Hepatocyte (in vitro differentiated cells): ENCODE measurements around the gene APOC1. TPM values are rescaled to one million over a fixed set of nuclear protein-coding genes. Genes with fewer than 3 reads are reported as not detected.

Source experiments
- DNase-seq: peaks from one replicate; pipeline ENCODE4 v3.0.0-alpha.2; 2016; ENCODE audit warnings: low spot score
- H2AFZ ChIP-seq: fragments of 200-600 bp; sonication (generic); 2 replicates; pipeline ENCODE4 v1.6.0; 2016; ENCODE audit warnings: antibody characterized with exemption, mild to moderate bottlenecking
- H3K27ac ChIP-seq: fragments of 200-600 bp; sonication (generic); 2 replicates; pipeline ENCODE4 v1.5.1; 2016; ENCODE audit warnings: mild to moderate bottlenecking
- H3K27me3 ChIP-seq: fragments of 200-600 bp; sonication (generic); 2 replicates; pipeline ENCODE4 v1.6.1; 2016
- H3K36me3 ChIP-seq: fragments of 200-600 bp; sonication (generic); replicated peaks from 2 replicates; pipeline ENCODE4 v1.5.1; 2016; ENCODE audit warnings: low read depth; ENCODE audit not compliant: insufficient read depth
- H3K4me1 ChIP-seq: fragments of 200-600 bp; sonication (generic); 2 replicates; pipeline ENCODE4 v1.5.1; 2016; ENCODE audit warnings: mild to moderate bottlenecking, moderate library complexity; ENCODE audit not compliant: insufficient read depth
- H3K4me2 ChIP-seq: fragments of 200-600 bp; sonication (generic); 2 replicates; pipeline ENCODE4 v1.6.0; 2016
- H3K4me3 ChIP-seq: fragments of 200-600 bp; sonication (generic); 2 replicates; pipeline ENCODE4 v1.5.1; 2016; ENCODE audit warnings: mild to moderate bottlenecking
- H3K79me2 ChIP-seq: fragments of 200-600 bp; sonication (generic); 2 replicates; pipeline ENCODE4 v1.6.0; 2017; ENCODE audit warnings: mild to moderate bottlenecking
- H3K9me2 ChIP-seq: fragments of 200-600 bp; sonication (generic); replicated peaks from 2 replicates; pipeline ENCODE4 v1.6.0; 2017; ENCODE audit warnings: mild to moderate bottlenecking; ENCODE audit not compliant: insufficient read depth
- H3K9me3 ChIP-seq: fragments of 200-600 bp; sonication (generic); 2 replicates; pipeline ENCODE4 v1.5.1; 2016; ENCODE audit warnings: low read depth, mild to moderate bottlenecking
- H4K20me1 ChIP-seq: fragments of 200-600 bp; sonication (generic); 2 replicates; pipeline ENCODE4 v1.6.0; 2016; ENCODE audit warnings: mild to moderate bottlenecking; ENCODE audit not compliant: insufficient read depth, poor library complexity, severe bottlenecking
- EZH2 ChIP-seq: fragments of 200-600 bp; sonication (generic); IDR thresholded peaks from 2 replicates; pipeline ENCODE4 v1.6.1; 2016; ENCODE audit warnings: antibody characterized with exemption, mild to moderate bottlenecking, borderline replicate concordance
- EZH2phosphoT487 ChIP-seq: fragments of 200-600 bp; sonication (generic); IDR thresholded peaks from one replicate; pipeline ENCODE4 v1.6.1; 2018; ENCODE audit warnings: antibody characterized with exemption, mild to moderate bottlenecking, low read depth, moderate library complexity; ENCODE audit not compliant: unreplicated experiment, severe bottlenecking
- WGBS: methylation state at CpG from one replicate; pipeline ENCODE4 v1.1.6; 2016; ENCODE audit warnings: low lambda C conversion rate; ENCODE audit errors: missing lambda C conversion rate; 5-methylcytosine and 5-hydroxymethylcytosine counted together
- polyA plus RNA-seq: library from polyadenylated mRNA; unstranded; fragments of >200 nt; fragmentation: Nextera tagmentation; extraction: Ambion mirVana; gene quantifications from 2 replicates; pipeline ENCODE4 v1.2.1, GENCODE V29; 2016
- total RNA-seq: library from RNA; depleted of rRNA; stranded (reverse); fragments of >200 nt; gene quantifications from 2 replicates; pipeline ENCODE4 v1.2.3, GENCODE V29; 2014
- TF ChIP-seq, protein P1 (sequence below): fragments of 200-600 bp; sonication (generic); IDR thresholded peaks from 2 replicates; pipeline ENCODE4 v1.5.1; 2016; ENCODE audit warnings: antibody characterized with exemption, mild to moderate bottlenecking; ENCODE audit not compliant: poor library complexity

Gene APOC1
- total and polyA plus RNA-seq, 2 experiments from 2014 or later: 390 to 606 TPM

DNA sequence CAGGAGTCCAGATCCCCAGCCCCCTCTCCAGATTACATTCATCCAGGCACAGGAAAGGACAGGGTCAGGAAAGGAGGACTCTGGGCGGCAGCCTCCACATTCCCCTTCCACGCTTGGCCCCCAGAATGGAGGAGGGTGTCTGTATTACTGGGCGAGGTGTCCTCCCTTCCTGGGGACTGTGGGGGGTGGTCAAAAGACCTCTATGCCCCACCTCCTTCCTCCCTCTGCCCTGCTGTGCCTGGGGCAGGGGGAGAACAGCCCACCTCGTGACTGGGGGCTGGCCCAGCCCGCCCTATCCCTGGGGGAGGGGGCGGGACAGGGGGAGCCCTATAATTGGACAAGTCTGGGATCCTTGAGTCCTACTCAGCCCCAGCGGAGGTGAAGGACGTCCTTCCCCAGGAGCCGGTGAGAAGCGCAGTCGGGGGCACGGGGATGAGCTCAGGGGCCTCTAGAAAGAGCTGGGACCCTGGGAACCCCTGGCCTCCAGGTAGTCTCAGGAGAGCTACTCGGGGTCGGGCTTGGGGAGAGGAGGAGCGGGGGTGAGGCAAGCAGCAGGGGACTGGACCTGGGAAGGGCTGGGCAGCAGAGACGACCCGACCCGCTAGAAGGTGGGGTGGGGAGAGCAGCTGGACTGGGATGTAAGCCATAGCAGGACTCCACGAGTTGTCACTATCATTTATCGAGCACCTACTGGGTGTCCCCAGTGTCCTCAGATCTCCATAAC is 8.8 kb upstream of the APOC1 start, which contains the start of gene APOE:
Gene APOE (plus strand): TSS at position 360 of the 724 bp plus-strand sequence. CDS start 829 bp downstream, outside the sequence.
- H2AFZ ChIP-seq: peak within 1 kb of the TSS; percentile 65
- H3K27ac ChIP-seq: peak within 1 kb of the TSS; percentile 91
- 0% methylated on average over 12 of the region's 20 CpGs for WGBS

DNA sequence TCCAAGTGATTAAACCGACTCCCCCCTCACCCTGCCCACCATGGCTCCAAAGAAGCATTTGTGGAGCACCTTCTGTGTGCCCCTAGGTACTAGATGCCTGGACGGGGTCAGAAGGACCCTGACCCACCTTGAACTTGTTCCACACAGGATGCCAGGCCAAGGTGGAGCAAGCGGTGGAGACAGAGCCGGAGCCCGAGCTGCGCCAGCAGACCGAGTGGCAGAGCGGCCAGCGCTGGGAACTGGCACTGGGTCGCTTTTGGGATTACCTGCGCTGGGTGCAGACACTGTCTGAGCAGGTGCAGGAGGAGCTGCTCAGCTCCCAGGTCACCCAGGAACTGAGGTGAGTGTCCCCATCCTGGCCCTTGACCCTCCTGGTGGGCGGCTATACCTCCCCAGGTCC is 6.8 kb upstream of the APOC1 start:
- peaks cover 6% of the 10 kb centered on the region for H4K20me1 ChIP-seq
- no peak overlapping the region for H3K27ac ChIP-seq
- no peaks in the 10 kb centered on the region for H3K9me3 ChIP-seq
- H3K79me2 ChIP-seq: peaks cover 3% of the 10 kb centered on the region
- H3K4me2 ChIP-seq: peak overlapping the region; percentile 91
- no peaks in the 10 kb centered on the region for H3K27me3 ChIP-seq
- no peak overlapping the region for H3K4me3 ChIP-seq
- TF ChIP-seq, protein P1, sequence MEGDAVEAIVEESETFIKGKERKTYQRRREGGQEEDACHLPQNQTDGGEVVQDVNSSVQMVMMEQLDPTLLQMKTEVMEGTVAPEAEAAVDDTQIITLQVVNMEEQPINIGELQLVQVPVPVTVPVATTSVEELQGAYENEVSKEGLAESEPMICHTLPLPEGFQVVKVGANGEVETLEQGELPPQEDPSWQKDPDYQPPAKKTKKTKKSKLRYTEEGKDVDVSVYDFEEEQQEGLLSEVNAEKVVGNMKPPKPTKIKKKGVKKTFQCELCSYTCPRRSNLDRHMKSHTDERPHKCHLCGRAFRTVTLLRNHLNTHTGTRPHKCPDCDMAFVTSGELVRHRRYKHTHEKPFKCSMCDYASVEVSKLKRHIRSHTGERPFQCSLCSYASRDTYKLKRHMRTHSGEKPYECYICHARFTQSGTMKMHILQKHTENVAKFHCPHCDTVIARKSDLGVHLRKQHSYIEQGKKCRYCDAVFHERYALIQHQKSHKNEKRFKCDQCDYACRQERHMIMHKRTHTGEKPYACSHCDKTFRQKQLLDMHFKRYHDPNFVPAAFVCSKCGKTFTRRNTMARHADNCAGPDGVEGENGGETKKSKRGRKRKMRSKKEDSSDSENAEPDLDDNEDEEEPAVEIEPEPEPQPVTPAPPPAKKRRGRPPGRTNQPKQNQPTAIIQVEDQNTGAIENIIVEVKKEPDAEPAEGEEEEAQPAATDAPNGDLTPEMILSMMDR: no peak
- TF ChIP-seq EZH2phosphoT487 (no peak), EZH2 (no peak)
- no peaks in the 10 kb centered on the region for H3K36me3 ChIP-seq
- 97% methylated on average over 12 of the region's 12 CpGs for WGBS
- H3K9me2 ChIP-seq: no peaks in the 10 kb centered on the region
- DNase-seq: no peak
- H2AFZ ChIP-seq: no peak overlapping the region
- H3K4me1 ChIP-seq: peaks cover 38% of the 10 kb centered on the region

More for the DNA sequence above, 8.8 kb upstream of the APOC1 start, which contains the start of gene APOE:
- Histone ChIP-seq H3K79me2 (peaks cover 3% of the 10 kb centered on the region), H3K4me3 (peak within 1 kb of the TSS; percentile 54), H3K36me3 (no peaks in the 10 kb centered on the region), H3K4me2 (peak within 1 kb of the TSS; percentile 91), H3K27me3 (no peaks in the 10 kb centered on the region), H3K9me3 (no peaks in the 10 kb centered on the region), H3K4me1 (peaks cover 27% of the 10 kb centered on the region), H3K9me2 (no peaks in the 10 kb centered on the region), H4K20me1 (peaks cover 6% of the 10 kb centered on the region)
- TF ChIP-seq, protein P1: no peak
- TF ChIP-seq EZH2phosphoT487: no peak
- TF ChIP-seq EZH2: no peak
- DNase-seq: peak; percentile 75

DNA sequence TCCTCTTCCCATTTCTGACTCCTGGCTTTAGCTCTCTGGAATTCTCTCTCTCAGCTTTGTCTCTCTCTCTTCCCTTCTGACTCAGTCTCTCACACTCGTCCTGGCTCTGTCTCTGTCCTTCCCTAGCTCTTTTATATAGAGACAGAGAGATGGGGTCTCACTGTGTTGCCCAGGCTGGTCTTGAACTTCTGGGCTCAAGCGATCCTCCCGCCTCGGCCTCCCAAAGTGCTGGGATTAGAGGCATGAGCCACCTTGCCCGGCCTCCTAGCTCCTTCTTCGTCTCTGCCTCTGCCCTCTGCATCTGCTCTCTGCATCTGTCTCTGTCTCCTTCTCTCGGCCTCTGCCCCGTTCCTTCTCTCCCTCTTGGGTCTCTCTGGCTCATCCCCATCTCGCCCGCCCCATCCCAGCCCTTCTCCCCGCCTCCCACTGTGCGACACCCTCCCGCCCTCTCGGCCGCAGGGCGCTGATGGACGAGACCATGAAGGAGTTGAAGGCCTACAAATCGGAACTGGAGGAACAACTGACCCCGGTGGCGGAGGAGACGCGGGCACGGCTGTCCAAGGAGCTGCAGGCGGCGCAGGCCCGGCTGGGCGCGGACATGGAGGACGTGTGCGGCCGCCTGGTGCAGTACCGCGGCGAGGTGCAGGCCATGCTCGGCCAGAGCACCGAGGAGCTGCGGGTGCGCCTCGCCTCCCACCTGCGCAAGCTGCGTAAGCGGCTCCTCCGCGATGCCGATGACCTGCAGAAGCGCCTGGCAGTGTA is 6.2 kb upstream of the APOC1 start:
- Histone ChIP-seq H3K4me2 (peak overlapping the region; percentile 91), H3K36me3 (no peaks in the 10 kb centered on the region), H3K27me3 (no peaks in the 10 kb centered on the region), H3K79me2 (peaks cover 3% of the 10 kb centered on the region), H3K9me2 (no peaks in the 10 kb centered on the region), H2AFZ (no peak overlapping the region), H3K4me1 (peaks cover 38% of the 10 kb centered on the region), H3K9me3 (no peaks in the 10 kb centered on the region), H4K20me1 (peaks cover 6% of the 10 kb centered on the region), H3K4me3 (no peak overlapping the region), H3K27ac (no peak overlapping the region)
- TF ChIP-seq EZH2phosphoT487: no peak
- TF ChIP-seq EZH2: no peak
- DNase-seq: no peak
- 98% methylated on average over 44 of the region's 46 CpGs for WGBS

DNA sequence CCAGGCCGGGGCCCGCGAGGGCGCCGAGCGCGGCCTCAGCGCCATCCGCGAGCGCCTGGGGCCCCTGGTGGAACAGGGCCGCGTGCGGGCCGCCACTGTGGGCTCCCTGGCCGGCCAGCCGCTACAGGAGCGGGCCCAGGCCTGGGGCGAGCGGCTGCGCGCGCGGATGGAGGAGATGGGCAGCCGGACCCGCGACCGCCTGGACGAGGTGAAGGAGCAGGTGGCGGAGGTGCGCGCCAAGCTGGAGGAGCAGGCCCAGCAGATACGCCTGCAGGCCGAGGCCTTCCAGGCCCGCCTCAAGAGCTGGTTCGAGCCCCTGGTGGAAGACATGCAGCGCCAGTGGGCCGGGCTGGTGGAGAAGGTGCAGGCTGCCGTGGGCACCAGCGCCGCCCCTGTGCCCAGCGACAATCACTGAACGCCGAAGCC is 5.6 kb upstream of the APOC1 start:
- no peaks in the 10 kb centered on the region for H3K9me3 ChIP-seq
- H3K9me2 ChIP-seq: no peaks in the 10 kb centered on the region
- DNase-seq: no peak
- 97% methylated on average over 40 of the region's 44 CpGs for WGBS
- H3K27ac ChIP-seq: no peak overlapping the region
- H3K36me3 ChIP-seq: no peaks in the 10 kb centered on the region
- H3K27me3 ChIP-seq: no peaks in the 10 kb centered on the region
- H2AFZ ChIP-seq: no peak overlapping the region
- peaks cover 36% of the 10 kb centered on the region for H3K4me1 ChIP-seq
- H3K4me3 ChIP-seq: no peak overlapping the region
- H3K79me2 ChIP-seq: peaks cover 3% of the 10 kb centered on the region
- TF ChIP-seq, protein P1: no peak
- no peak for TF ChIP-seq EZH2phosphoT487
- no peak for TF ChIP-seq EZH2
- peaks cover 6% of the 10 kb centered on the region for H4K20me1 ChIP-seq
- no peak overlapping the region for H3K4me2 ChIP-seq
